HL-60 (cell line): Measurements from ENCODE around the gene CPHXL2.

ENCODE experiments used
- GABPA ChIP-seq: IDR thresholded peaks from 2 replicates; pipeline ENCODE4 v1.6.1; 2012; ENCODE audit warnings: low read depth
- POLR2AphosphoS5 ChIP-seq: IDR thresholded peaks from 2 replicates; pipeline ENCODE4 v1.6.1; 2012; ENCODE audit warnings: low read depth
- SPI1 ChIP-seq: IDR thresholded peaks from 2 replicates; pipeline ENCODE4 v1.6.1; 2012; ENCODE audit warnings: low read depth, mild to moderate bottlenecking, borderline replicate concordance
- TF ChIP-seq, protein P1 (sequence below): IDR thresholded peaks from one replicate; pipeline ENCODE4 v1.5.1; 2011; ENCODE audit warnings: low read length, control low read depth, inconsistent platforms; ENCODE audit not compliant: insufficient read depth

DNA sequence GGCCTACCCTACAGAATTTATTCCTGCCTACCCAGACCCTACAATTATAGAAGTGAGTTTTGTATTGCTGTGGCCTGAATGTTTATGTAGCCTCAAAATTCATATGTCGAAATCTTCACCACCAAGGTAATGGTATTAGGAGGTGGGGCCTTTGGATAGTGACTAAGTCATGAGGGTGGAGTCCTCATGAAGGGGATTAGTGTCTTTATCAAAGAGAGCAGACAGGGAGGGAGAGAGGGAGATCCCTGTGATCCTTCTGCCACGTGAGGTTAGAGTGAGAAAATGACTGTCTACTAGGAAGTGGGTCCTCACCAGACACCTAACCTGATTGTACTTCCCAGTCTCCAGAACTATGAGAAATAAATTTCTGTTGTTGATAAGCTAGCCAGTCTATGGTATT is 25.4 kb upstream of the CPHXL2 start:
- TF ChIP-seq POLR2AphosphoS5 (no peak), GABPA (no peak), SPI1 (no peak)
- TF ChIP-seq, protein P1, sequence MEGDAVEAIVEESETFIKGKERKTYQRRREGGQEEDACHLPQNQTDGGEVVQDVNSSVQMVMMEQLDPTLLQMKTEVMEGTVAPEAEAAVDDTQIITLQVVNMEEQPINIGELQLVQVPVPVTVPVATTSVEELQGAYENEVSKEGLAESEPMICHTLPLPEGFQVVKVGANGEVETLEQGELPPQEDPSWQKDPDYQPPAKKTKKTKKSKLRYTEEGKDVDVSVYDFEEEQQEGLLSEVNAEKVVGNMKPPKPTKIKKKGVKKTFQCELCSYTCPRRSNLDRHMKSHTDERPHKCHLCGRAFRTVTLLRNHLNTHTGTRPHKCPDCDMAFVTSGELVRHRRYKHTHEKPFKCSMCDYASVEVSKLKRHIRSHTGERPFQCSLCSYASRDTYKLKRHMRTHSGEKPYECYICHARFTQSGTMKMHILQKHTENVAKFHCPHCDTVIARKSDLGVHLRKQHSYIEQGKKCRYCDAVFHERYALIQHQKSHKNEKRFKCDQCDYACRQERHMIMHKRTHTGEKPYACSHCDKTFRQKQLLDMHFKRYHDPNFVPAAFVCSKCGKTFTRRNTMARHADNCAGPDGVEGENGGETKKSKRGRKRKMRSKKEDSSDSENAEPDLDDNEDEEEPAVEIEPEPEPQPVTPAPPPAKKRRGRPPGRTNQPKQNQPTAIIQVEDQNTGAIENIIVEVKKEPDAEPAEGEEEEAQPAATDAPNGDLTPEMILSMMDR: no peak
